Testis (tissue), 5 donors: ENCODE data around the gene SLC9B2. TPM values are rescaled to one million over a fixed set of nuclear protein-coding genes. Genes with fewer than 3 reads are reported as not detected.
A peak's percentile ranks its signal among the peaks of the same experiment; 100 is the strongest.

ENCODE experiments used
- DNase-seq: peaks from one replicate; pipeline ENCODE4 v3.0.0-alpha.2; 2019
- H3K27ac ChIP-seq, 2 donors: fragments of 200-600 bp; sonication (generic); one replicate each; pipeline ENCODE4 v1.5.1; 2019
- H3K27me3 ChIP-seq: fragments of 200-600 bp; sonication (generic); one replicate; pipeline ENCODE4 v1.5.1; 2019
- H3K36me3 ChIP-seq: fragments of 200-600 bp; sonication (generic); one replicate; pipeline ENCODE4 v1.5.1; 2017; ENCODE audit warnings: low read depth; ENCODE audit errors: missing control alignments
- H3K4me1 ChIP-seq: fragments of 200-600 bp; sonication (generic); one replicate; pipeline ENCODE4 v1.5.1; 2019
- H3K4me3 ChIP-seq, 2 donors: fragments of 200-600 bp; sonication (generic); one replicate each; pipeline ENCODE4 v1.5.1; 2017 to 2019
- H3K9me3 ChIP-seq: fragments of 200-600 bp; sonication (generic); one replicate; pipeline ENCODE4 v1.5.1; 2017
- POLR2A ChIP-seq: fragments of 450-650 bp; IDR thresholded peaks from one replicate; pipeline ENCODE4 v1.6.1; 2017; ENCODE audit warnings: antibody characterized with exemption, mild to moderate bottlenecking, moderate library complexity
- WGBS, 2 donors: methylation state at CpG; one replicate each; pipeline ENCODE4 v1.1.5; 2018; 5-methylcytosine and 5-hydroxymethylcytosine counted together
- intact Hi-C: fragments of 100-400 bp; cut with DNase I; formaldehyde crosslinking; loops from one replicate; pipeline ENCODE4 v1.15.1; 2023; ENCODE audit warnings: low total_unique reads
- long read RNA-seq, 2 donors: transcript quantifications; one replicate each; lab custom pipeline, GENCODE V29; 2026
- polyA plus RNA-seq: library from polyadenylated mRNA; stranded (reverse); fragments of 350-450 nt; fragmentation: Illumina TruSeq; extraction: RNeasy Lipid Tissue Mini Kit (QIAGEN cat#74804); gene quantifications from one replicate; pipeline ENCODE4 v1.2.3, GENCODE V29; 2014; ENCODE audit warnings: low read depth, low replicate concordance; ENCODE audit not compliant: insufficient read depth
- total RNA-seq, 2 donors: library from RNA; depleted of rRNA; stranded (reverse); fragments of >200 nt; gene quantifications; one replicate each; pipeline ENCODE4 v1.2.3, GENCODE V29; 2016
- TF ChIP-seq, protein P1 (sequence below), 3 experiments: fragments of 450-650 bp in 2 of 3; fragments of 200-600 bp in 1 of 3; sonication (generic) in 1 of 3; IDR thresholded peaks; one replicate each; pipeline ENCODE4 v1.5.1; 2016 to 2019; ENCODE audit warnings: antibody characterized with exemption in 3 of 3, mild to moderate bottlenecking in 2 of 3, moderate library complexity in 1 of 3

Gene SLC9B2
- 10 to 100 TPM; 10.2 to 14.6 TPM for total RNA-seq
- polyA plus RNA-seq, result 9.7 TPM
- long read RNA-seq, donor 1, partial matches to known transcripts, result 0 of 1 reads
- long read RNA-seq, donor 1, other reads (novel, unspliced or antisense), result 0 of 1 reads
- long read RNA-seq, donor 2, result 0 reads

- TF ChIP-seq, protein P1, sequence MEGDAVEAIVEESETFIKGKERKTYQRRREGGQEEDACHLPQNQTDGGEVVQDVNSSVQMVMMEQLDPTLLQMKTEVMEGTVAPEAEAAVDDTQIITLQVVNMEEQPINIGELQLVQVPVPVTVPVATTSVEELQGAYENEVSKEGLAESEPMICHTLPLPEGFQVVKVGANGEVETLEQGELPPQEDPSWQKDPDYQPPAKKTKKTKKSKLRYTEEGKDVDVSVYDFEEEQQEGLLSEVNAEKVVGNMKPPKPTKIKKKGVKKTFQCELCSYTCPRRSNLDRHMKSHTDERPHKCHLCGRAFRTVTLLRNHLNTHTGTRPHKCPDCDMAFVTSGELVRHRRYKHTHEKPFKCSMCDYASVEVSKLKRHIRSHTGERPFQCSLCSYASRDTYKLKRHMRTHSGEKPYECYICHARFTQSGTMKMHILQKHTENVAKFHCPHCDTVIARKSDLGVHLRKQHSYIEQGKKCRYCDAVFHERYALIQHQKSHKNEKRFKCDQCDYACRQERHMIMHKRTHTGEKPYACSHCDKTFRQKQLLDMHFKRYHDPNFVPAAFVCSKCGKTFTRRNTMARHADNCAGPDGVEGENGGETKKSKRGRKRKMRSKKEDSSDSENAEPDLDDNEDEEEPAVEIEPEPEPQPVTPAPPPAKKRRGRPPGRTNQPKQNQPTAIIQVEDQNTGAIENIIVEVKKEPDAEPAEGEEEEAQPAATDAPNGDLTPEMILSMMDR (IDR thresholded peaks at IDR 0.05), result no peak
- TF ChIP-seq POLR2A, result no peak
These were observed at the start of gene SLC9B2 for GRCh38 chr4:103076747-103077347. Gene SLC9B2, minus strand, starts transcription at chr4:103076761. Its CDS starts 9,211 bp downstream, at chr4:103067550.

GRCh38 chr4:103126126-103126525, 49.6 kb upstream of the SLC9B2 start:
- Histone ChIP-seq H3K9me3 (no peaks in the 10 kb centered on the region), H3K4me3 (no peak overlapping the region), H3K27me3 (no peaks in the 10 kb centered on the region), H3K4me1 (no peaks in the 10 kb centered on the region), H3K27ac (no peak overlapping the region), H3K36me3 (no peaks in the 10 kb centered on the region)
- no peak for DNase-seq
- TF ChIP-seq POLR2A, result no peak
- TF ChIP-seq, protein P1 (IDR thresholded peaks at IDR 0.05), result no peak
- intact Hi-C loops, result no loop called here
- 89 to 95% methylated on average over 3 of the region's 3 CpGs for WGBS, 2 donors

More at GRCh38 chr4:103076747-103077347, at the start of gene SLC9B2:
- DNase-seq, result no peak
- peak within 1 kb of the TSS; percentile 77 to 82 for H3K4me3 ChIP-seq
- H3K36me3 ChIP-seq, result no peaks in the 10 kb centered on the region
- 12 to 14% methylated on average over 19 to 20 of the region's 21 CpGs for WGBS, 2 donors
- peak within 1 kb of the TSS; percentile 87 to 93 for H3K27ac ChIP-seq
- intact Hi-C loops, result no loop called here
- H3K27me3 ChIP-seq, result no peaks in the 10 kb centered on the region
- no peaks in the 10 kb centered on the region for H3K9me3 ChIP-seq
- no peaks in the 10 kb centered on the region for H3K4me1 ChIP-seq

- no peak overlapping the region for H3K4me3 ChIP-seq
- DNase-seq, result no peak
- H3K9me3 ChIP-seq, result no peaks in the 10 kb centered on the region
- no peak overlapping the region for H3K27ac ChIP-seq
- no peaks in the 10 kb centered on the region for H3K4me1 ChIP-seq
- no peaks in the 10 kb centered on the region for H3K27me3 ChIP-seq
- 77 to 79% methylated on average over 3 of the region's 3 CpGs for WGBS, 2 donors
- H3K36me3 ChIP-seq, result no peaks in the 10 kb centered on the region
- TF ChIP-seq POLR2A, result no peak
- TF ChIP-seq, protein P1 (IDR thresholded peaks at IDR 0.05), result no peak
- intact Hi-C loops, result no loop called here
These were observed 46.6 kb upstream of the SLC9B2 start for GRCh38 chr4:103123114-103123513.

DNA sequence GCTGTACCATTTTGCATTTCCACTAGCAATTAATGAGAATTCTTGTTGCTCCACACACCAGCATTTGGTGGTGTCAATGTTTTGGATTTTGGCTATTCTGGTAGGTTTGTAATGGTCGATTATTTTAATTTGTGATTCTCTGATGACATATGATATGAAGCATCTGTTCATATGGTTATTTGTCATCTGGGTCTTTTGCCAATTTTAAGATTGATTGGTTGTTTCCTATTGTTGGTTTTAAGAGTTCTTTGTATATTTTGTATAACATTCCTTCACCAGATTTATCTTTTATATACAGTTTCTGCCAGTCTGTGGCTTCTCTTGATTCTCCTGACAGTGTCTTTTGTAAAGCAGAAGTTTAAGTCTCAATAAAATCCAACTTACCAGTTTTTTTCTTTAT, 41.6 kb upstream of the SLC9B2 start:
- WGBS, 2 donors, result 90 to 95% methylated on average over 1 of the region's 1 CpG
- DNase-seq, result no peak
- Histone ChIP-seq H3K9me3 (no peaks in the 10 kb centered on the region), H3K36me3 (no peaks in the 10 kb centered on the region), H3K27me3 (no peaks in the 10 kb centered on the region), H3K4me3 (no peak overlapping the region), H3K4me1 (no peaks in the 10 kb centered on the region), H3K27ac (no peak overlapping the region)
- TF ChIP-seq, protein P1 (IDR thresholded peaks at IDR 0.05), result no peak
- intact Hi-C loops, result no loop called here

GRCh38 chr4:103111598-103111997, 35.0 kb upstream of the SLC9B2 start:
- DNase-seq, result no peak
- intact Hi-C loops, result no loop called here
- Histone ChIP-seq H3K27me3 (no peaks in the 10 kb centered on the region), H3K36me3 (no peaks in the 10 kb centered on the region), H3K4me3 (no peak overlapping the region), H3K4me1 (no peaks in the 10 kb centered on the region), H3K27ac (no peak overlapping the region), H3K9me3 (no peaks in the 10 kb centered on the region)
- 75 to 78% methylated on average over 4 of the region's 4 CpGs for WGBS, 2 donors
- TF ChIP-seq POLR2A, result no peak
- TF ChIP-seq, protein P1 (IDR thresholded peaks at IDR 0.05), result no peak
